ENCODE measurements around the gene HIBADH.

DNA sequence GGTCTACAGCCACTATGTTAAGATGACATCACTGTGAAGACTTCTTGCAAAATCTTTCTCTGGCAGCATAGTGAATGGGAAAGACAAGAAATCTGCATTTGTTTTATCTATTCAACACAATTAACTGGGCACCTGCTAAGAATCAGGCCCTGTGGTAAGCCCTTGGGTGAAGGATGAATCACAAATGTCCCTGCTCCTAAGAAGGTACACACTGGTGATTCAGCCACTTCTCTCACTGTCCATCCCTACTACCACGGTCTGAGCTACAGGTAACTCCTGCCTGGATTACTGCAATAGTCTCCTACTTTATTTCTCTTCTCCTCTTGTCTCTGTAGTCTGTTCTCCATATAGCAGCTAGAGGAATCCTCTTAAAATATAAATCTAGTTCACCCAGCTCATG lies 116.1 kb downstream of the HIBADH start:
- TF ChIP-seq CTCF (IDR thresholded peaks at IDR 0.05) (no peak), HOXA7 (CRISPR knock-in tag; IDR thresholded peaks at IDR 0.05) (no peak)

Measured in A549 (cell line).